OCI-LY1 (cell line): ENCODE data around the gene ZFYVE21.

Source experiments
- H2AFZ ChIP-seq: fragments of 200-600 bp; sonication (generic), shearing (Covaris generic); 2 replicates; pipeline ENCODE4 v1.6.0; 2014; ENCODE audit warnings: antibody characterized with exemption, mild to moderate bottlenecking, low read length
- H3F3A ChIP-seq: fragments of 200-600 bp; sonication (generic), shearing (Covaris generic); 2 replicates; pipeline ENCODE4 v1.6.0; 2014; ENCODE audit warnings: mild to moderate bottlenecking, antibody characterized with exemption, low read length, moderate library complexity; ENCODE audit not compliant: insufficient read depth
- H3K27ac ChIP-seq: fragments of 200-600 bp; sonication (generic); 2 replicates; pipeline ENCODE4 v1.5.1; 2014; ENCODE audit warnings: low read length, mixed run types, mild to moderate bottlenecking, low read depth; ENCODE audit not compliant: poor library complexity, severe bottlenecking
- H3K27me3 ChIP-seq: fragments of 200-600 bp; sonication (generic); 2 replicates; pipeline ENCODE4 v1.6.0; 2014; ENCODE audit warnings: antibody characterized with exemption, mild to moderate bottlenecking, low read length, moderate library complexity; ENCODE audit not compliant: insufficient read depth
- H3K36me3 ChIP-seq: fragments of 200-600 bp; sonication (generic); 2 replicates; pipeline ENCODE4 v1.6.1; 2014; ENCODE audit warnings: mild to moderate bottlenecking, antibody characterized with exemption, low read length, moderate library complexity, mixed read lengths; ENCODE audit not compliant: insufficient read depth
- H3K4me1 ChIP-seq: fragments of 200-600 bp; sonication (generic); 2 replicates; pipeline ENCODE4 v1.5.1; 2014; ENCODE audit warnings: mild to moderate bottlenecking, low read length, moderate library complexity; ENCODE audit not compliant: insufficient read depth, severe bottlenecking
- H3K4me2 ChIP-seq: fragments of 200-600 bp; sonication (generic), shearing (Covaris generic); 2 replicates; pipeline ENCODE4 v1.6.1; 2014; ENCODE audit warnings: low read length
- H3K4me3 ChIP-seq: fragments of 200-600 bp; sonication (generic); 2 replicates; pipeline ENCODE4 v1.5.1; 2014; ENCODE audit warnings: low read length, low read depth, mild to moderate bottlenecking, mixed read lengths; ENCODE audit not compliant: poor library complexity, severe bottlenecking
- H3K79me2 ChIP-seq: fragments of 200-600 bp; shearing (Covaris generic); 2 replicates; pipeline ENCODE4 v1.6.1; 2016; ENCODE audit warnings: mixed run types, low read length, mixed read lengths; ENCODE audit not compliant: insufficient read depth
- H3K9ac ChIP-seq: fragments of 200-600 bp; sonication (generic), shearing (Covaris generic); 2 replicates; pipeline ENCODE4 v1.6.1; 2014; ENCODE audit warnings: mild to moderate bottlenecking, low read length, mixed read lengths
- H3K9me2 ChIP-seq: fragments of 200-600 bp; sonication (generic), shearing (Covaris generic); 2 replicates; pipeline ENCODE4 v1.6.1; 2014; ENCODE audit warnings: low read depth, mild to moderate bottlenecking, low read length, mixed read lengths
- H3K9me3 ChIP-seq: fragments of 200-600 bp; shearing (Covaris generic); 2 replicates; pipeline ENCODE4 v1.6.1; 2014; ENCODE audit warnings: low read length, mixed read lengths
- H4K20me1 ChIP-seq: fragments of 200-600 bp; sonication (generic), shearing (Covaris generic); 2 replicates; pipeline ENCODE4 v1.6.0; 2016; ENCODE audit warnings: mild to moderate bottlenecking, low read length; ENCODE audit not compliant: insufficient read depth
- CTCF ChIP-seq: fragments of 200-600 bp; sonication (generic), shearing (Covaris generic); IDR thresholded peaks from 2 replicates; pipeline ENCODE4 v1.5.1; 2017; ENCODE audit warnings: mild to moderate bottlenecking, antibody characterized with exemption, low read length, moderate library complexity, mixed read lengths
- EZH2 ChIP-seq: fragments of 200-600 bp; sonication (generic), shearing (Covaris generic); IDR thresholded peaks from 2 replicates; pipeline ENCODE4 v1.8.0; 2017; ENCODE audit warnings: borderline replicate concordance, mixed run types, mild to moderate bottlenecking, antibody characterized with exemption, low read length, moderate library complexity, mixed read lengths

ZFYVE21 gene

DNA sequence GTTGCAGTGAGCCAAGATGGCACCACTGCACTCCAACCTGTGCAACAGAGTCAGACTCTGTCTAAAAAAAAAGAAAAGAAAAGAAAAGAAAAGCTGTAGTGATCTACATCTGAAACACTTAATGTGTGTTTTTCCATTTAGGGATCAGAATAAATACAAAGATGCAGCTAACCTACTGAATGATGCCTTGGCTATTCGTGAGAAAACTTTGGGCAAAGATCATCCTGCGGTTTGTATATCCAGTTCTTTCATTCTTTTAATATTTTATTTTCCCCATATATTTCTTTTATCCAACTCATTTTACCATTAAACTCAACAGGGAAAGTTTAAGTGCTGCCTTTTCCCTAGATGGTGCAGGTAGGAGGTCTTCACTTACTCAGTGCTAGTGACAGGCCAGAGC lies 46.2 kb upstream of the ZFYVE21 start:
- no peak overlapping the region for H3K4me3 ChIP-seq
- no peaks in the 10 kb centered on the region for H3F3A ChIP-seq
- no peak overlapping the region for H3K9ac ChIP-seq
- H3K4me2 ChIP-seq = no peak overlapping the region
- TF ChIP-seq EZH2 (no peak), CTCF (no peak)
- no peaks in the 10 kb centered on the region for H3K79me2 ChIP-seq
- H4K20me1 ChIP-seq = no peaks in the 10 kb centered on the region
- no peak overlapping the region for H2AFZ ChIP-seq
- no peaks in the 10 kb centered on the region for H3K9me2 ChIP-seq
- H3K9me3 ChIP-seq = no peaks in the 10 kb centered on the region
- no peak overlapping the region for H3K27ac ChIP-seq
- no peaks in the 10 kb centered on the region for H3K4me1 ChIP-seq
- H3K27me3 ChIP-seq = no peaks in the 10 kb centered on the region
- peaks cover 93% of the 10 kb centered on the region for H3K36me3 ChIP-seq

DNA sequence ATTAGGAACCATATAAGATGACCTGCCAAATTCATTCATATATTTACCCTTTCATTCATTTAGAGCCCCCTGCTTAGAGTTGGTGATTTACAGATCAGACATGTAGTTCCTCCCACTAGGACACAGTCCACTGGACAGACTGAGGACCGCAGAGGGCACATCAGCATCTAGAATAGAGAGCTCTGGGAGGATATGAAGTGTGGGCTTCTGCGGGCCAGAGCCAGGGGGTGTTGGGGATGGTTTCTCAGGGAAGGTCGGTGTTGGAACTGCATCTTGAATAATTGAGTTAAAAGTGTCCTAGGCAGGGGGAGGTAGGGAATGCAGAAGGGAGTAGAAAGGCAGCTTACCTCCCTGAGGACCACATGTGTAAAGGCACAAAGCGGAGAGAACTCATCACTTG lies 43.7 kb upstream of the ZFYVE21 start:
- Histone ChIP-seq H3K36me3 (peaks cover 94% of the 10 kb centered on the region), H3K9me2 (no peaks in the 10 kb centered on the region)

DNA sequence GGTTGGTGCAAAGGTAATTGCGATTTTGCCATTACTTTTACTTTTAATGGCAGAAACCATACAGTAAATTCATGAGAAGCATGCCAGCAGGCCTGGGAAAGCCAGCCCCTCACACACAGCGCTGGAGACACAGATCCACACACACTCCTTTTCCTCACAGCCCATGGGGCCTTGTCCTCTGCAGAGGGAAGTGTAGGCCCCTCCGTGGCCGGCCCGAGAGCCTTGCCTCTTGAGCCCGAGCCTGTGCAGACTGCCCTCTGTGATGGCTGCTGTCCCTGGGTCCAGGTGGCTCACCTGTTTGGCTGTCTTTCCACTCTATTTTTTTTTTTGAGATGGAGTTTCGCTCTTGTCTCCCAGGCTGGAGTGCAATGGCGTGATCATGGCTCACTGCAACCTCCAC lies 39.7 kb upstream of the ZFYVE21 start:
- no peak overlapping the region for H3K9ac ChIP-seq
- peaks cover 5% of the 10 kb centered on the region; the same call in 1 of the 2 replicates for H3F3A ChIP-seq
- H3K4me2 ChIP-seq = no peak overlapping the region
- H3K27me3 ChIP-seq = no peaks in the 10 kb centered on the region
- H3K79me2 ChIP-seq = no peaks in the 10 kb centered on the region
- no peak overlapping the region for H3K4me3 ChIP-seq
- H4K20me1 ChIP-seq = no peaks in the 10 kb centered on the region
- TF ChIP-seq CTCF (no peak), EZH2 (no peak)
- no peak overlapping the region for H2AFZ ChIP-seq
- peaks cover 96% of the 10 kb centered on the region for H3K36me3 ChIP-seq
- H3K27ac ChIP-seq = no peak overlapping the region
- no peaks in the 10 kb centered on the region for H3K9me2 ChIP-seq
- peaks cover 15% of the 10 kb centered on the region for H3K4me1 ChIP-seq
- no peaks in the 10 kb centered on the region for H3K9me3 ChIP-seq

More for the DNA sequence above, 43.7 kb upstream of the ZFYVE21 start:
- Histone ChIP-seq H3K9ac (no peak overlapping the region), H3K4me2 (no peak overlapping the region), H3K27me3 (no peaks in the 10 kb centered on the region), H3F3A (no peaks in the 10 kb centered on the region), H4K20me1 (no peaks in the 10 kb centered on the region), H3K27ac (no peak overlapping the region), H2AFZ (no peak overlapping the region), H3K9me3 (no peaks in the 10 kb centered on the region), H3K79me2 (no peaks in the 10 kb centered on the region), H3K4me1 (no peaks in the 10 kb centered on the region), H3K4me3 (no peak overlapping the region)
- no peak for TF ChIP-seq EZH2
- no peak for TF ChIP-seq CTCF
